Measurements from ENCODE around the gene ADI1.

Gene ADI1

DNA sequence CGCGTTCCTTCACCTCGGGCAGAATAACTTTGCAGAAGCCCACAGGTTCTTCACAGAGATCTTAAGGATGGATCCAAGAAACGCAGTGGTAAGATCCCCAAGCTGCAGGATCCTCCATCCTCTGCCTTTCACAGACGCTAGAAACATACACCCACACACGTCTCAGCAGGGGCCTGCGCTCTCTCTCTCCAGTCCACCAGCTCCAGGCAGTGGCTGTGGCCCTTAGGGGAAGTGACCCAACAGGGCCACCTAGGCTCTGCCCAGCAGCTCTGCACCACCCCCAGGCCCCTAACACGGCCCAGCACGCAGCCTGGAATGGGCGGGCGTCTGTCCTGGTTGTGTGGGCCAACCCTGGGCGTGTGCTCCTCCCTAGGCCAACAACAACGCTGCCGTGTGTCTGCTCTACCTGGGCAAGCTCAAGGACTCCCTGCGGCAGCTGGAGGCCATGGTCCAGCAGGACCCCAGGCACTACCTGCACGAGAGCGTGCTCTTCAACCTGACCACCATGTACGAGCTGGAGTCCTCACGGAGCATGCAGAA, 40.4 kb downstream of the ADI1 start:
- DNase-seq: no peak

- no peak for DNase-seq
These were observed 42.4 kb downstream of the ADI1 start for GRCh38 chr2:3476985-3477327.

DNA sequence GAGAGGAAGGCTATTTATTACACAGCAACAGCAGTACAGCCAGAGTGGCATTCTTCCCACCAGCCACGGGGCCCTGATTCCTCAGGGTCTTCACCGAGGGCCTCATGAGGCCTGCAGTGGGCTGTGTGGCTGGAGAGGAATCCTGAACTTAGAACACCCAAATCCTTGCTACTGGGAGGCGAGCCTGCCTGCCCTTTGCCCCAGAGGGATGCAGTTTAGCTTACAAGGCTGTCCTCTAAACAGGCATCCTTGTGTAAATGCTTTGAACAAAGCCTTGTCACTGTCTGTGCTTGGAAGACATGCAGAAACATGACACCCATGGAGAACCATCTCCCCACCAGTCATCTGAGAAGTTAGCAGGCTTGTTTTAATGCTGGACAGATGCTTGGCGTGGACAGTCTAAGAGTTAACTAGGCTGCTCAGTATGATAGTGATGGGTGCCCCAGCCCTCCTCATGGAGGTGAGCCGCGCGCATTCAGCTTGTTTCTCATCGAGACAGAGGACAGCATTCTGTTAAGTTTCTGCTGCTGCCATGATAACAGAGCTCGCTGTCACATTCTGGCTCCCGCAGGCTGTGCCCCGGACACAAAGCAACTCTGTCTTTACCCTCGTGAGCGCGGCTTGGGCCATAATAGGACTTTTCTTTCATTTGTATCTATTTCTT, 42.9 kb downstream of the ADI1 start:
- no peak for DNase-seq

DNA sequence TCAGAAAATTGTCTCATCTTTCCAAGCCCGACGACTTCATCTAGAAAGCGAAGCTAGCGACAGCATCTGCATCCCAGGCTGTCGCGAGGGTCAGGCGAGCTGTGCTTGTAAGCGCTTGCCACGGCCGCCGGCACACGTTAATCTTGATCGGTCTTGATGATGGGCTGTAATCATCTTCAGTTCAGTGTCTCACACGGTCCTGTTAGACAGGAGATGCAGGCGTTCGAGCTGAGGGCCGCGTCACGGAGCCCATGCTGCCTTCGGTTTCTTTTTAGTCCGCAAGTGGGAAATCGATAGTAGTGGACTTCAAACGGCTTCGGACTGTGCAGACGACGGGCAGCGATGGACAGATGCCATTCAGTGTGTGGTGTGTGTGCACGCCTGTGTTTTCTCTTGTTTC, 43.6 kb downstream of the ADI1 start:
- no peak for DNase-seq

GRCh38 chr2:3472966-3473365, 46.4 kb downstream of the ADI1 start:
- no peak for DNase-seq

- DNase-seq: no peak
These were observed 47.0 kb downstream of the ADI1 start for GRCh38 chr2:3472296-3472695.

DNA sequence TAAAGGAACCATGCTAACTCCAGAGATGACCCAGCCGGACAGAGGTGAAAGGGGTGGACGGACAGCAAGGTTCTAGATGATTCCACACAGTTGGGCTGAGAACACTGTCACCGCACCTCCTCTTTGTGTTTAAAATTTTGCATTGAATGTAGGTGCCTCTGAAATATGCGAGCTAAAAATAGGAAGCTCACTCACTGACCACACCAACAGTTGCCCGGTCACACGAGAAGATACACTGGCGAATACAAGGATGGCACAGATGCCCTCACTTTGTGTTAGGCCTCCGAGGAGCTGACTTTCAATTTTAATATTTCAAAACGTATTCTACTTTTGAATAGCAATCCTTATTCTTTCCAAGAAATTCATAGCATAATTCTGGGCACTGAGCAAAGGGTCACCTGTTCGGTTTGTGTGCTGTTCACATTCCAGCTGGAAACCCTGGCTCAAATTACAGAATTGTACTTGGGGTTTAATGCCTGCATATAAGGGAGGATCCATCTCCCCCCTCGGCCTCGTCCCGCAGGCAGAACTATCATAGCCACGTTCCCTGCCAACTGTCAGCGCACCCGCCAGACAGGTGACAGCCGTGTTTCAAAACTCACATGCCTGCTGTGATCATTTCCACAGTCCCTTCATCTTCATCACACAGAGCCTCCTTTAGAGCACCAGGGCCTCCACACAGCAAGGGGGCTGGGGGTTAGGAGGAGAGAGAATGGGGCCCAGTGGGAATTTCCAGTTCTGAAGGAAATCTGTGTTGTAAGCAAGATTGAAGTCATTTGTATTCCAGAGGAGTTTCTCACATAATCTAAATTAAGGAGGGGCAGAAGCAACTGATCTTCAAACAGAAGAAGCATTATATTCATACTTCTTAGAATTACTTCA, 48.2 kb downstream of the ADI1 start:
- no peak for DNase-seq

GRCh38 chr2:3470166-3470651, 49.1 kb downstream of the ADI1 start:
- no peak for DNase-seq

DNA sequence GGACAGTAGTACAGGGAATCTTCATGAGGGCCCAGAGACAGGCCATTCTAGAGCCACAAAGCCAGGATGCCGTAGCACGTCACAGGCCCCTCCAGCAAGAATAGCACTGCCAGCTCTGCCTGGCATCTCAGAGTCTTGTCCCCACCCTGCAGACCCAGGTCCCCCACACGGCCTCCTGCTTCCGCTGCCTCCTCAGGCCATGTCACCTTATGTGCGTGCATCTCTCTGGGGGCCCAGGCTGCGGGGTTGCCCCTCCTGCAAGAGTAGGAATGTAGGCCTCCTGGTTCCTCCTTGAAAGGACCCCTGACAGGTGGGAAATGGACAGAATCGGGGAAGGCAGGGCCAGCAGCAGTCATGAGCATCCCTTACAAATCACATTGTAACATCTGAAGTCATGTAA, 49.8 kb downstream of the ADI1 start:
- DNase-seq: no peak

DNA sequence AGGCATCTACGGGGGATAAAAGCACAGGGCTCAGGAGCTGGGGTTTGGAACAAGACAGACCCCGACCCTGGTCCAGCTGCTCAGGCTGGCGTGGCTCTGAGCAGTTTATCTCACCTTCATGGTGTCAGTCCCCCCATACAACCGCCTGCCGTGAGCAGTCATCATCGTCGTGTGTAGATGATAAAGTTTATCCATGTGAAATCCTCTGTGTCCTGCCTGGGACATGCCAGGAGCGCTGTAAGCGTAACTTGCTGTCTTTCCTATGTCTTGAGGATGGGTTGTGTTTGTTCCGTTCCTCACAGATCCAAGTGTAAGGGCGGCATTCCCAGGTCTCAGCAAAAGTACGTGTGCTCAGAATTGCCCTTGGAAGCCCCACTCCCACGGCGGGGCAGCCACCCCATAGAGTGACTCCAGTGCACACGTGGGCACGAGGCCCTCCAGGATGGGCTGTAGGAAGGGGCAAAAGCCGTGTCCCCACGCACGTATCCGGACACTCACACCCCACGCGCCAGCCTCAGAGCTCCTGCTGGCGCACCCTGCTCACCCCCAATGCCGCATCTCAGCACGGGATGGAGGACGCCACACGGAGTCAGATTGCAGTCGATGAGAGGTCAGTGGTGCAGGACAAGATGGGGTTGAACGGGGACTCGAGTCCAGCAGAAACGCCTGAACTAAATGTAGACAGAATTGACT, 50.9 kb downstream of the ADI1 start:
- DNase-seq: no peak

DNA sequence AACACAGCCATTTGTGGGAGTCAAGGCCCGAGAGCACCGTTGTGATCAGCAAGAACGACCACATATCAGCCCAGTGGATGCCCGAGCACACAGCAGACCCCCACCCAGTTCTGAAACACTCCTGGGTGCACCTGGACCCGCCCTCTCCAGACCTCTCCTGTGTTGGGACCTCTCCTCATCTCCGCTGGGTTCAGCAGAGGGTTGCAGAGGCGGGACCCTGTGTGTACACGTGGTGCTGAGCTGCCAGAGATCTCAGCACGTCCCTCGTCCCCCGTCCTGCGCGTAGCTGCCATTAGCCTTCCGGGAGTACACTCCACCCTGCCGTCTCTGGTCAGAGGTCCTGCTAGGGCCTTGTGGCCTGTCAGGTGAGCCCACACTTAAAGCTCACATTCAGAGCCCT, 51.7 kb downstream of the ADI1 start:
- no peak for DNase-seq

DNA sequence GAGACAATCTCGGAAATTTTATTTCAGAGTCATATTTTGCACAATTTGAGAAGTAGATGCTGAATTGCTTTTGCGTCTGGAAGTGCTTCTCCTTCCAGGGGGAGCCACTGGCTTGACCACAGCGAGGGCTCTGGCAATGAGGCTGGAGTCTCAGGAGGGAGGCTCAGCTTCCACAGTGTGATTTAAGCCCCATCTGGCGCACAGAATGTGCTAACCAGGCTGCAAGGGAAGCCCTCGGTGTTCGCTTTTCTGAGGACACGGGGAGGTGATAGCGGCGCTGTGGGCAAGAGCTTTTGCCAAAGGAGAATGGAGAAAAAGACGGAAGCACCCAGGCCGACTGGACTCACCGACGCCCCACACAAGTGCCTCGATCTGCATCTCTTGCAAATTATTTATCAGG, 52.4 kb downstream of the ADI1 start:
- DNase-seq: no peak

DNA sequence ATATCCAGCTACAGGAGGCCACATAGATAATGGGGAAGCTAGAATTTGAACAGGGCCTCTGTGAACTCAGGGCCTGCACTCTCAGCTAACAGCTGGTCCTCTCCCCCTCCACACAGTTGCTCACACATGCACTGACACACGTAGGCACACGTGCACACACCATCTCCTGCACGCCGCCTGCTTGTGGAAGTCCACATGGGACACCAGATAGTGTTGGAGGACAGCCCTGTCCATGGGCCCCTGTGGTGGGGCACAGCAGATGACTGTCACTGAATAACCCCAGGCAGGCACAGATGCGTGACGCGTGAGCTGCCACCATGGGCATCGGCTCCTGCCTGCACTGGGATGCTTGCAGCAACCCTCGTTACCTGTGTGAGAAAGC, 52.9 kb downstream of the ADI1 start:
- no peak for DNase-seq

DNA sequence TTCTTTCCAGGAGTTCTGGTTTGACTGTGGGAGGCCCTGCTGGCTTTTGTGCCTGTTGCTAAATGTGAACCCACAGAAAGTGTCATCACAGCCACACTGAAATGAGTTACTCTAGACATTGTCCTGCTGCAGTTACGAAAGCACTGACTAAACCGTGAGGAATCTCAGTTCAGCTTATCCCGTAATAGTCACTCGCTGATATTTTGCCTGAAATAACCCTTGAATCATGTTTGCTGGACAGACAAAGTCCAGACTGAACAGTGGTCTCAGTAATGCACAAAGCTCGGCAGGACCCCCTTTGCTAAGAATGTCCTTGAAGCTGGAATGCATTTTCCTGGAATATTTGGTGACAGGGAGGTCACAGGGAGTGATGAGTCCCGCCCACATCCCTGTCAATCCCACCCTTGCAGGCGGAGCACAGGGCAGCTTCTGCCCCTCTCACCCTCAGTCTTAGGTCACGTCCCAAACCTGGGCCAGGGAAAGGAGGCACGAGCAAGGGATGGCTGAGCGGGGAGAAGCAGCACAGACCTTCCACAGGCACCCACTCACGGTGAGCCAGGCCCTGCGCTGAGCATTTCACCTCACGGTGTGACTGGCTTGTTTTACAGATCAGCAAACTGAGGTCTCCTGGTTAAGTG, 53.4 kb downstream of the ADI1 start:
- no peak for DNase-seq

- DNase-seq: no peak
These were observed 54.0 kb downstream of the ADI1 start for GRCh38 chr2:3465328-3465727.

GRCh38 chr2:3464401-3465005, 54.8 kb downstream of the ADI1 start:
- DNase-seq: no peak

- DNase-seq: no peak
These were observed 55.4 kb downstream of the ADI1 start for GRCh38 chr2:3463944-3464343.

DNA sequence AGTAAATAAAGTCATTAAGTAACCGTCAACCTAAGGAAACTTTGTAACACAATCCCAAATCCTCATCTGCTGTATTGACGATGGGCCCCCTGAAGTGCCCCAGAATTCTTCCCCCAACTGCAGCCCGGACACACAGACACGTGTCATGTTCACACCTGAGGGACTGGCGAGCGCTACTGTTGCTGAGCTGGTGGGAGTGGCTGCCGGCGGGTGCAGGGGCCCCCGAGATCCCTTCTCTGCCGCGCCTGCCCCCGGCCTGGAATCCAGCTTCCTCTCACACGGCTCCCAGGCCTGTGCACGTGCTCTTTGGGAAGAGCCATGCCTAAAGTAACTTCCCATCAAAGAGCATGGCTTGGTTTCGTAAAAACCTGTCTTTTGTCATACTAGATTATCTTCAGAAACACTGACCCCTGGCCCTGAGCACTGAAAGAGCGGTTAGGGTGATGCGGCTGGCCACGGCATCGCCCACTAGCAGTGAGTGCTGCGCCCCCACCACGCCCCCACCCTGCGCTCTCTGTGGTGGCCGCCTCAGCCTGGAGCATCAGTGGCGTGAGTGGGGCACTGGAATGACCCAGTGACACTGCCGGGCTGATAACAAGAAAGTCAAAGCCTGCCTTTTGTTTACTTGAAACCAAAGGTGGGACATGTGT, 56.0 kb downstream of the ADI1 start:
- no peak for DNase-seq

DNA sequence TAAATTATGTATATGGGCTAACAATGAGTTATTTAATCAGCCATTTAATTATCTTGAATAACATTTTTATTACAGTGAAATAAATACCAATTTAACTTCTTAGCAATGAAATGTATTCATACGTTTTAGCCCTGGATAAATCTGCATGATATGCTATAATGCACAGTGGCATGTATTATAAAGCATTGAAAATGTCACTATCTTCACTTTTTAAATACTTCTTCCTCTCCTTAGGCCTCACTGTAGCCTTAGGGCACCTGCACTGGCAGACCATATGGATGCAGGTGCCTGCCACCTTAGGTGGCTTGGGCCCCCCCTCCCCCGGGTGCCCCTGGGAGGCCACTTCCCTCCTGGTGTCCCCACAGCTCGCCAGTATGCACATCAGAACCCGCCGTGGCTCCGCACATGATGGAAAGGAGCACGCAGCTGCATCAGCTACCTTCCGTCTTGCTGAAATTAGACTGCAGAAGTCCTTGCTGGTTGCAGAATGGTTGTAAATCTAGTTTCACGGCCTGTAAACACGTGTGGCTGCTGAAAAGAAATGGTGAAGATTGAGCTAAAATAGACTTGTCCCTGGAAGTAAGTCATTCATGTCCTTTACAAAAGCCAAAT, 56.7 kb downstream of the ADI1 start:
- DNase-seq: no peak

GRCh38 chr2:3461801-3462492, 57.4 kb downstream of the ADI1 start:
- DNase-seq: no peak

Data from NCI-H1436 treated with DMSO at 0.1 percent for 48 hours (cell line).